ENCODE results near the gene UTP11.

Gene UTP11

DNA sequence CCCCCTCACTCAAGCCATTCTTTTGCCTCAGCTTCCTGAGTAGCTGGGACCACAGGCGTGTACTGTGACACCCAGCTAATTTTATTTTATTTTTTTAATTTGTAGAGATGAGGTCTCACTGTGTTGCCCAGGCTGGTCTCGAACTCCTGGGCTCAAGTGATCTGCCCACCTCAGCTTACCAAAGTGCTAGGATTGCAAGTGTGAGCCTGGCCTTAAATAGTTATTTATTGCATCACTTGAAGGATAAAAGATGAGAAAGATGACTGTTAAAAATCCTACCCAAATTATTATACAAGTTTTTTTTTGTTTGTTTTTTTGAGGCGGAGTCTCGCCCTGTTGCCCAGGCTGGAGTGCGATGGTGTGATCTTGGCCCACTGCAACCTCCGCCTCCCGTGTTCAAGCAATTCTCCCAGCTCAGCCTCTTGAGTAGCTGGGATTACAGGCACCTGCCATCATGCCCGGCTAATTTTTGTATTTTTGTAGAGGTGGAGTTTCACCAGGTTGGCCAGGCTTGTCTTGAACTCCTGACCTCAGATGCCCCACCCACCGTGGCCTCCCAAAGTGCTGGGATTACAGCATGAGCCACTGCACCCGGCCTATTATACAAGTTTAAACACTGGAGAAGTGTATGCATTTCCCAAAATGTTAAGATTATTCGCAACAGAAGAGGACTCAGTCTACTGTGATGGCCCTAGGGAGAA lies 2.3 kb downstream of the UTP11 start:
- DNase-seq (ENCODE audit: extremely low spot score), result no peak
- TF ChIP-seq ELF4 (IDR thresholded peaks at IDR 0.05), result no peak
- TF ChIP-seq FOXM1 (IDR thresholded peaks at IDR 0.05; ENCODE audit: borderline replicate concordance), result no peak
- TF ChIP-seq, protein P1, sequence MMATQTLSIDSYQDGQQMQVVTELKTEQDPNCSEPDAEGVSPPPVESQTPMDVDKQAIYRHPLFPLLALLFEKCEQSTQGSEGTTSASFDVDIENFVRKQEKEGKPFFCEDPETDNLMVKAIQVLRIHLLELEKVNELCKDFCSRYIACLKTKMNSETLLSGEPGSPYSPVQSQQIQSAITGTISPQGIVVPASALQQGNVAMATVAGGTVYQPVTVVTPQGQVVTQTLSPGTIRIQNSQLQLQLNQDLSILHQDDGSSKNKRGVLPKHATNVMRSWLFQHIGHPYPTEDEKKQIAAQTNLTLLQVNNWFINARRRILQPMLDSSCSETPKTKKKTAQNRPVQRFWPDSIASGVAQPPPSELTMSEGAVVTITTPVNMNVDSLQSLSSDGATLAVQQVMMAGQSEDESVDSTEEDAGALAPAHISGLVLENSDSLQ (IDR thresholded peaks at IDR 0.05), result no peak
- no peak for TF ChIP-seq CTBP1 (IDR thresholded peaks at IDR 0.05; ENCODE audit: borderline replicate concordance)
- no peak for TF ChIP-seq FOXK2 (IDR thresholded peaks at IDR 0.05)
- no peak for TF ChIP-seq SUZ12 (IDR thresholded peaks at IDR 0.05)
- TF ChIP-seq FOXA1 (IDR thresholded peaks at IDR 0.05), result no peak
- no peak for TF ChIP-seq ARNT (IDR thresholded peaks at IDR 0.05)
- TF ChIP-seq LEF1 (IDR thresholded peaks at IDR 0.05; ENCODE audit: borderline replicate concordance), result no peak
- TF ChIP-seq HDGF (IDR thresholded peaks at IDR 0.05; ENCODE audit: borderline replicate concordance), result no peak
- TF ChIP-seq BHLHE40 (IDR thresholded peaks at IDR 0.05; ENCODE audit: borderline replicate concordance), result no peak
- no peak for TF ChIP-seq SP1 (IDR thresholded peaks at IDR 0.05)
- no peak for TF ChIP-seq L3MBTL2 (conservative IDR thresholded peaks at IDR 0.05)
- ChIA-PET POLR2A (no interaction called here), CTCF (no interaction called here)

DNA sequence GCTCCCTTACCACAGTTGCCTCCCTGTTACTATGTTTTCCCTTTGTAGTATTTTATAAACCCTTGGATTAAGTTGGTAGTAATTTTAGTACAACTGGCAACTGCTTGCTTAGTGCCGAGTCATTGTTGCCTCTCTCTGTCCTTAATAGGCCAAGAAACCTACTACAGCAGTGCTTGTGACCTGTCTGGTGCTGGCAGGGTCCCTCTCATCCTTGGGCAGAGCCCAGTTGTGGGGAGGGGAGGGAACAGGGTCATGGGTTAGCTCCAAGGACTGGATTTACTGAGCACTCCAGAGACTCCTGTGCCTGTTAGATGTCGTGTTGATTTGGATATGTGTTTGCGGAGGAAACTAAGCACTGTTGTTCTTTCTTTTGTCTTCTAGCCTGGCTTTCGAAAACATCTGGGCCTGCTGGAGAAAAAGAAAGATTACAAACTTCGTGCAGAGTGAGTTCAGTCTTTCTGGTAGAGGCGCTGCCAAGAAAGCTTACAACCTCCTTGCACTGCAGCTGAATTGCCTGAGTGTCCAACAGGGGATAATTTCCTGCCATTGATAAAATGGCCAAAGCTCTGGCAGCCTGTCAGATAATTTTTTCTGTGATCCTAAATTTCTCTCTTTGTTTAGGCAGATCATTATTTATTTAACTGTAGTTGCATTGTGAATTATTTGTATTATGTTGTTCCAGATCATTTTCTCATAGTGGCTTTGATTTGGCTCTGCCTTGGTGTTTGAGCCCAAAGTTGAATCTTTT lies 3.6 kb downstream of the UTP11 start:
- no peak for DNase-seq (ENCODE audit: extremely low spot score)
- POLR2A ChIA-PET, result interaction anchor here (0.5 kb wide), 1 partner anchor 809 kb away, joined by 3 read pairs; no protein-coding TSS in a partner anchor
- no peak for TF ChIP-seq ARNT (IDR thresholded peaks at IDR 0.05)
- no peak for TF ChIP-seq SP1 (IDR thresholded peaks at IDR 0.05)
- TF ChIP-seq LEF1 (IDR thresholded peaks at IDR 0.05; ENCODE audit: borderline replicate concordance), result no peak
- no peak for TF ChIP-seq NFRKB (IDR thresholded peaks at IDR 0.05)
- TF ChIP-seq ELF4 (IDR thresholded peaks at IDR 0.05), result no peak
- no peak for TF ChIP-seq ZNF384 (IDR thresholded peaks at IDR 0.05)
- TF ChIP-seq, protein P1 (IDR thresholded peaks at IDR 0.05), result no peak
- TF ChIP-seq FOXA1 (IDR thresholded peaks at IDR 0.05), result no peak
- no peak for TF ChIP-seq SUZ12 (IDR thresholded peaks at IDR 0.05)
- no peak for TF ChIP-seq HDGF (IDR thresholded peaks at IDR 0.05; ENCODE audit: borderline replicate concordance)
- no peak for TF ChIP-seq CTBP1 (IDR thresholded peaks at IDR 0.05; ENCODE audit: borderline replicate concordance)
- no peak for TF ChIP-seq FOXM1 (IDR thresholded peaks at IDR 0.05; ENCODE audit: borderline replicate concordance)
- TF ChIP-seq BHLHE40 (IDR thresholded peaks at IDR 0.05; ENCODE audit: borderline replicate concordance), result no peak
- TF ChIP-seq L3MBTL2 (conservative IDR thresholded peaks at IDR 0.05), result no peak
- no peak for TF ChIP-seq FOXK2 (IDR thresholded peaks at IDR 0.05)
- TF ChIP-seq TARDBP (IDR thresholded peaks at IDR 0.05), result no peak
- CTCF ChIA-PET, result no interaction called here

DNA sequence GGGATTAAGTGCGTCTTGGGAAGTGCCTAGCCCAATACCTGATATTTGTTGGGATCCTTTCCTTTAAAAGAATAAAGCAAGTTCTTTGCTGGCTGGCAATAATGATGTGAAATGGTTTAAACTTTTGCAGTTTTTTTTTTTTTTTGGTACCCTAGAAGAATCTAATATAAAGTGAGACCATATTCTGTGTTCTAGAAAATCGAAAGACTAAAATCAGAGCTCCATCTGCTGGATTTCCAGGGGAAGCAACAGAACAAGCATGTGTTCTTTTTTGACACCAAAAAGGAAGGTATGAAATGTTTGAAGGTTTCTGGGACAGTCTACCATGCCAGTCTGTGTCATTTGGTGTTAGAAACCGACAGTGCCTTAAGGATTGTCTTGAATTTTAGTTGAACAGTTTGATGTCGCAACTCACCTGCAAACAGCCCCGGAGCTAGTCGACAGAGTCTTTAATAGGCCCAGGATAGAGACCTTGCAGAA lies 6.4 kb downstream of the UTP11 start:
- no peak for DNase-seq (ENCODE audit: extremely low spot score)
- ChIA-PET POLR2A (no interaction called here), CTCF (interaction anchor here (0.7 to 1.6 kb wide), 6 partner anchors 10 to 1111 kb away, joined by 3 to 6 read pairs (median 3); partner anchors contain the start of gene SF3A3)
- TF ChIP-seq BHLHE40 (IDR thresholded peaks at IDR 0.05; ENCODE audit: borderline replicate concordance) (no peak), CTBP1 (IDR thresholded peaks at IDR 0.05; ENCODE audit: borderline replicate concordance) (no peak), TARDBP (IDR thresholded peaks at IDR 0.05) (no peak), SUZ12 (IDR thresholded peaks at IDR 0.05) (no peak), FOXK2 (IDR thresholded peaks at IDR 0.05) (no peak)
- TF ChIP-seq, protein P1 (IDR thresholded peaks at IDR 0.05), result no peak

DNA sequence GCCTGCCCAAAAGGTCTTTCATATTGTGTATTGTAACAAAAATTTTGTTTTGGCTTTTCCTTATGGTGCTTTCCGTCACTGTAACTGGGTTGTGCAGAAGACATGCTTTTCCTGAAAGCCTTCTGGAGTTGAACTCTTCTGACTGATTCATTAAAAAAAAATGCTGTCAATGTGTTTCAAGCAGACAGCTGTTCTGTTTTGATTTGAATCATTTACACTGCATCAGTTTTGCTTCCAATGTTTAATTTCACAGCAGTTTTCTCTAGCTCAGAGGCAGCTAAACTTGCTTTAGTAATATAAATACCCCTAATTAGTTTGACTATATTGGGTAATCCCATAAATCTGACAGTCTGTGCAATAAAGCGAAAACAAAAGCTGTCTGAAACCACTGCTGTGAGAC lies 7.9 kb downstream of the UTP11 start:
- ChIA-PET POLR2A (no interaction called here), CTCF (no interaction called here)
- TF ChIP-seq TARDBP (IDR thresholded peaks at IDR 0.05) (no peak), CTBP1 (IDR thresholded peaks at IDR 0.05; ENCODE audit: borderline replicate concordance) (no peak)
- TF ChIP-seq, protein P1 (IDR thresholded peaks at IDR 0.05), result no peak
- no peak for DNase-seq (ENCODE audit: extremely low spot score)

DNA sequence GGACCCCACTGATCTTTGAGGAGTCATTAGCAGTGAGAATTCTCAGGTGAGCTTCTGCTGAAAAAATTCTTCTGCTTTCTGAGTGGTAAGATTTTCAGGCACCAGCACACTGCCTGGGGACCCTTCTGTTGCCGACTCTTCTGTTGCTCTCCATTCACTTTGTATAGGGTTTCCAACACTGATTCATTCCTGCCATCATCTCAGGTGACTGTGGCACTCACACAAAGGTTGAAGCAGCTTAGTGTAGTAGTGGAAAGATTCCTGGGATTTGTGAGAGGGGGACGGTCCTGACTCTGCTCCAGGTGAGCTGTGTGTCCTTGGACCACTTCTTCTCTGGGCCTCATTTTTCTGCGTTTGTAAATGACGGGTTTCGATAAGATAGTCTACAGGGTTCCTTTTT lies 9.4 kb downstream of the UTP11 start:
- no peak for DNase-seq (ENCODE audit: extremely low spot score)
- CTCF ChIA-PET, result no interaction called here
- POLR2A ChIA-PET, result interaction anchor here (2.0 kb wide), 1 partner anchor 9 kb away, joined by 6 read pairs; no protein-coding TSS in a partner anchor
- no peak for TF ChIP-seq SP1 (IDR thresholded peaks at IDR 0.05)
- no peak for TF ChIP-seq TARDBP (IDR thresholded peaks at IDR 0.05)
- TF ChIP-seq BHLHE40 (IDR thresholded peaks at IDR 0.05; ENCODE audit: borderline replicate concordance), result no peak
- no peak for TF ChIP-seq FOXK2 (IDR thresholded peaks at IDR 0.05)
- TF ChIP-seq HDGF (IDR thresholded peaks at IDR 0.05; ENCODE audit: borderline replicate concordance), result no peak
- TF ChIP-seq ZNF384 (IDR thresholded peaks at IDR 0.05), result no peak
- no peak for TF ChIP-seq SUZ12 (IDR thresholded peaks at IDR 0.05)
- TF ChIP-seq CTBP1 (IDR thresholded peaks at IDR 0.05; ENCODE audit: borderline replicate concordance), result no peak
- TF ChIP-seq NFRKB (IDR thresholded peaks at IDR 0.05), result no peak
- TF ChIP-seq ELF4 (IDR thresholded peaks at IDR 0.05), result no peak
- TF ChIP-seq LEF1 (IDR thresholded peaks at IDR 0.05; ENCODE audit: borderline replicate concordance), result no peak
- no peak for TF ChIP-seq FOXA1 (IDR thresholded peaks at IDR 0.05)
- no peak for TF ChIP-seq ARNT (IDR thresholded peaks at IDR 0.05)
- TF ChIP-seq, protein P1 (IDR thresholded peaks at IDR 0.05), result no peak
- TF ChIP-seq FOXM1 (IDR thresholded peaks at IDR 0.05; ENCODE audit: borderline replicate concordance), result no peak
- TF ChIP-seq L3MBTL2 (conservative IDR thresholded peaks at IDR 0.05), result no peak
